K562 (cell line): ENCODE results near the gene SH2D4B. TPM values are rescaled to one million over a fixed set of nuclear protein-coding genes. Genes with fewer than 3 reads are reported as not detected.

ENCODE experiments used
- ATF2 ChIP-seq: sonication (generic); formaldehyde crosslinking; IDR thresholded peaks from 2 replicates; pipeline ENCODE4 v1.8.1; 2022; ENCODE audit warnings: missing genetic modification reagents
- CC2D1A ChIP-seq: fragments of 450-650 bp; IDR thresholded peaks from 2 replicates; pipeline ENCODE4 v1.6.1; 2017; ENCODE audit warnings: mild to moderate bottlenecking
- DMBX1 ChIP-seq: fragments of 250-450 bp; sonication (Bioruptor Pico); IDR thresholded peaks from 2 replicates; pipeline ENCODE4 v1.8.0; 2022; ENCODE audit warnings: inconsistent platforms, mild to moderate bottlenecking, moderate library complexity, borderline replicate concordance
- HDAC3 ChIP-seq: fragments of 450-650 bp; IDR thresholded peaks from 2 replicates; pipeline ENCODE4 v1.6.1; 2018; ENCODE audit warnings: borderline replicate concordance, mild to moderate bottlenecking, moderate library complexity; ENCODE audit not compliant: partially characterized antibody
- HINFP ChIP-seq: fragments of 450-650 bp; conservative IDR thresholded peaks from 2 replicates; pipeline ENCODE4 v1.6.1; 2016; ENCODE audit warnings: missing genetic modification characterization, low read depth, mild to moderate bottlenecking, control low read depth, missing compliant biosample characterization
- HNRNPL ChIP-seq: fragments of 200-400 bp; formaldehyde crosslinking; IDR thresholded peaks from 2 replicates; pipeline ENCODE4 v1.6.1; 2017; ENCODE audit warnings: low read depth, mild to moderate bottlenecking, low read length
- KAT2B ChIP-seq: IDR thresholded peaks from one replicate; pipeline ENCODE4 v1.6.1; 2012; ENCODE audit warnings: low read depth, mild to moderate bottlenecking, control low read depth, inconsistent platforms, low read length, moderate library complexity
- NFIC ChIP-seq: fragments of 450-650 bp; IDR thresholded peaks from 2 replicates; pipeline ENCODE4 v1.6.1; 2017; ENCODE audit warnings: mild to moderate bottlenecking, inconsistent platforms
- PREB ChIP-seq: sonication (generic); formaldehyde crosslinking; IDR thresholded peaks from 2 replicates; pipeline ENCODE4 v1.8.1; 2023; ENCODE audit warnings: mild to moderate bottlenecking, missing genetic modification reagents
- RBM14 ChIP-seq: fragments of 200-400 bp; formaldehyde crosslinking; IDR thresholded peaks from 2 replicates; pipeline ENCODE4 v1.6.1; 2018; ENCODE audit warnings: low read depth, mild to moderate bottlenecking, low read length, moderate library complexity, borderline replicate concordance; ENCODE audit not compliant: insufficient read depth
- RCOR1 ChIP-seq, 2 experiments: IDR thresholded peaks; 2 replicates each; pipeline ENCODE4 v1.6.1; 2012; ENCODE audit warnings: low read depth in 2 of 2, low read length in 2 of 2, borderline replicate concordance in 1 of 2, improper control_type of control experiment in 1 of 2
- SMC3 ChIP-seq: conservative IDR thresholded peaks from 2 replicates; pipeline ENCODE4 v1.6.1; 2011; ENCODE audit warnings: low read depth, low read length, improper control_type of control experiment; ENCODE audit not compliant: insufficient read depth
- SOX6 ChIP-seq: fragments of 450-650 bp; IDR thresholded peaks from 2 replicates; pipeline ENCODE4 v1.6.1; 2014; ENCODE audit warnings: mild to moderate bottlenecking
- TCF3 ChIP-seq: sonication (generic); formaldehyde crosslinking; IDR thresholded peaks from 2 replicates; pipeline ENCODE4 v1.4.0; 2020; ENCODE audit warnings: mild to moderate bottlenecking, missing genetic modification reagents
- TRIM25 ChIP-seq: fragments of 450-650 bp; IDR thresholded peaks from 2 replicates; pipeline ENCODE4 v1.7.0; 2016; ENCODE audit warnings: borderline replicate concordance
- ZBTB1 ChIP-seq: sonication (generic); formaldehyde crosslinking; IDR thresholded peaks from 2 replicates; pipeline ENCODE4 v1.8.1; 2023; ENCODE audit warnings: missing genetic modification reagents, low read depth, mild to moderate bottlenecking, borderline replicate concordance
- ZNF431 ChIP-seq: sonication (generic); formaldehyde crosslinking; IDR thresholded peaks from 2 replicates; pipeline ENCODE4 v1.8.0; 2022; ENCODE audit warnings: mild to moderate bottlenecking, missing genetic modification reagents
- ZNF696 ChIP-seq: fragments of 250-450 bp; sonication (Bioruptor Pico); conservative IDR thresholded peaks from 2 replicates; pipeline ENCODE4 v1.4.0; 2020; ENCODE audit warnings: mild to moderate bottlenecking, moderate library complexity
- polyA plus RNA-seq, 8 experiments: library from polyadenylated mRNA; depleted of rRNA in 4 of 8; stranded (reverse) in 5 of 8; unstranded in 3 of 8; fragments of >200 nt; fragmentation: Nextera tagmentation in 2 of 8; fragmentation: Illumina TruSeq in 1 of 8; extraction: Ambion mirVana in 2 of 8; extraction: Trizol in 1 of 8; gene quantifications; 2 replicates each; pipeline versions ENCODE4 v1.2.1 to v1.2.3, GENCODE V29; 2011 to 2014; ENCODE audit warnings: inconsistent platforms in 1 of 8, missing spikeins in 1 of 8
- total RNA-seq, 7 experiments: library from RNA; depleted of rRNA in 6 of 7; stranded (reverse); fragments of >200 nt in 6 of 7; fragmentation: Illumina TruSeq in 2 of 7; extraction: Trizol in 2 of 7; gene quantifications; 2 replicates each; pipeline versions ENCODE4 v1.2.1 to v1.2.3, GENCODE V29; 2011 to 2021; ENCODE audit warnings: low replicate concordance in 1 of 7

The SH2D4B gene
- total and polyA plus RNA-seq, 9 of the 15 experiments (the other 6 are each of a cell fraction or from before 2014, with no cell fraction given) = 0.03 to 0.14 (median 0.04) TPM; not detected in 4

- TF ChIP-seq SOX6 (peak; percentile 62; the same call in 1 of the 2 replicates), DMBX1 (CRISPR knock-in tag) (peak; percentile 87), NFIC (peak; percentile 87), TCF3 (CRISPR knock-in tag) (peak; percentile 95), CC2D1A (peak; percentile 91; the same call in 1 of the 2 replicates), KAT2B (no peak), HNRNPL (peak; percentile 70; the same call in 1 of the 2 replicates), ZBTB1 (CRISPR knock-in tag) (no peak), PREB (no peak), ATF2 (CRISPR knock-in tag) (no peak), ZNF431 (CRISPR knock-in tag) (no peak), ZNF696 (CRISPR knock-in tag) (no peak), HINFP (tag) (no peak), RCOR1 (IDR thresholded peaks at IDR 0.05; ENCODE audit: borderline replicate concordance in 1 of 2, low read depth in 2 of 2, low read length in 2 of 2) (peak; percentile 74 to 94; a peak in 3 of 4 replicates), HDAC3 (no peak), SMC3 (0 out of 2 replicates have a peak, but pooled peaks have one; percentile 4), RBM14 (no peak), TRIM25 (no peak)
Observed at GRCh38 chr10:80504158-80504811, 33.4 kb upstream of the SH2D4B start (continued).
